HG03432 (cell line): ENCODE measurements around the gene GPLD1.
A peak's percentile ranks its signal among the peaks of the same experiment; 100 is the strongest.
"Not testable (repeated sequence)": the region's sequence is repeated elsewhere in the genome, so short reads cannot be mapped to it uniquely, and the experiment has no call there.

Experiments used
- ATAC-seq: cut with Tn5 transposase; IDR thresholded peaks from one replicate; pipeline ENCODE4 v1.9.1; 2021; ENCODE audit warnings: mild to moderate bottlenecking, moderate library complexity; ENCODE audit not compliant: unreplicated experiment

GPLD1 gene

DNA sequence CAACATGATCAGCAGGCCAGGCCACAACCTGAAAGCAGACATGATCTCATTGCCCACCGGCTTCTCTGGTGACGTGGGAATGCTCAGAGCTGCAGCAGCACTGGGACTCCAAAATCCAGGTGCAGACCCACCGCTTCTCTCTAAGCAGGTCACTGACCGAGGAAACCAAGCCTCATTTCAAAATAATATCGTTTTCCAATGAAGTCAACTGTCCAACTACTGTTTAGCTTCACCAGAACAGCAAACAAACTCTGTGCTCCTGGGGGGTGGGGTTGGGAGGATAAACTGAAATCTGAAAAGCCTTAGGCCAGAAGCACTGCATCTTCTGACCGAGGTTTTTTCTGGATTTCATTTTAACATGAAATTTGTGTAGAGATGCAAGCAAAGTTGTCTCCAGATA lies at the start of gene GPLD1:
GPLD1 (minus strand) TSS at position 109 of the 400 bp plus-strand sequence; CDS start at position 42, 67 bp downstream.
- ATAC-seq: no peak

DNA sequence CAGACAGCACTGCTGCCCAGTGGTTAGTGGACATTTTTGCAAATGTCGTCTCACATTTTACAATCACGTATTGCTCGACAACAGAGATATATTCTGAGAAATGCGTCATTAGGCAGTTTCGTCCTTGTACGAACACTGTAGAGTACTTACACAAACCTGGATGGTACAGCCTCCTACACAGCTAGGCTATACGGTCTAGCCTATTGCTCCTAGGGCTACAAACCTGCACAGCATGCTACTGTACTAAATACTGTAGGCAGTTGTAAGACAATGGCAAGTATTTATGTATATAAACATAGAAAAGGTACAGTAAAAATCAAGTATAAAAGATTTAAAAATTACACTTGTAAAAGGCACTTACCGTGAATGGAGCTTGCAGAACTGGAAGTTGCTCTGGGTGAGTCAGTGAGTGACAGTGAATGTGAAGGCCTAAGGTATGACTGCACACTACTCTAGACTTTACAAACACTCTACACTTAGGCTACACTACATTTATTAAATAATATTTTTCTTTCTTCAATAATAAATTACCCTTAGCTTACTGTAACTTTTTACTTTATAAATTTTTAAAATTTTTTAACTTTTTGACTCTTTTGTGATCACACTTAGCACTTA lies 48.5 kb upstream of the GPLD1 start:
- no peak for ATAC-seq

DNA sequence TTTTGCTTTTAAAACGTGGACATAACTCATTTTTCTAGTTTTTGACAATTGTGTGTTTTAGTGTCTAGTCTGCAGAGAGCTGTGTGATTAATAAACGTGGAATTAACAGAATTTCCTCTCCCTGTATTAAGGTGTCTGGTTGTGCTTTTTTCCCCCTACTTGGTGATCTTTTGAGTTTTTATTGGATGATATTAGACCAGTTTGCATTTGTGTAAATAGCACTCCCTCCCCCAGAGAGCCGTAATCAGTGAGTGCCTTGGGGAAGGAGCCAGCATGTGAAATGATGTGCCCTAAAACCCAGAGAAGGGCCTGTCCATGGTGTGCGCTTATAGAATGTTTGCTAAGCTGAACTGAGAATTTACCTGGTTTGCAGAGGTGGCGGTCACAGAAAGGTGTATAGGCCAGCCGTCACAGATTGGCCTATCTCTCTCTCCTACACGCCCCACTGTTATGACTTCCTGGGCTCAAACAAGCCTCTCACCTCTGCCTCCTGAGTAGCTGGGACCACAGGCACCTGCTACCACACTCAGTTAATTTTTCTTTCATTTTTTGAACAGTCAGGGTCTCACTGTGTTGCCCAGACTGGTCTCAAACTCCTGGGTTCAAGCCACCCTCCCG lies 47.8 kb upstream of the GPLD1 start:
- ATAC-seq: no peak

GRCh38 chr6:24536466-24536865 lies 47.1 kb upstream of the GPLD1 start:
- ATAC-seq: no peak

DNA sequence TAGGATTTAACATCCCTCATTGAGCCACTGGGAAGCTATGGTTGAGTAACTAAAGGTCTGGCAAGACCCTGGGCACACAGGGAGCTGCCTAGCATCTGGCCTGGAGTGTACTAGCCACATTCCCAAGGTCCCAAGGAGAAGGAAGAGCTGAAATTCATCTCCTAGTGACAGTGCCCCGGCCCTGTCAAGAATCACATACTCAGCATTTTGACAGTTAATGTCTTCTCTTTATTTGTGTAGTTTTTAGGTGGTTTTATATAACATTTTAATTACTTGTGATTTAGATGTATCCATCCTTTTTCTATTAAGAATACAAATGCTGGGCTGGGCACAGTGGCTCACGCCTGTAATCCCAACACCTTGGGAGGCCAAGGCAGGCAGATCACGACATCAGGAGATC lies 45.8 kb upstream of the GPLD1 start:
- ATAC-seq: no peak

DNA sequence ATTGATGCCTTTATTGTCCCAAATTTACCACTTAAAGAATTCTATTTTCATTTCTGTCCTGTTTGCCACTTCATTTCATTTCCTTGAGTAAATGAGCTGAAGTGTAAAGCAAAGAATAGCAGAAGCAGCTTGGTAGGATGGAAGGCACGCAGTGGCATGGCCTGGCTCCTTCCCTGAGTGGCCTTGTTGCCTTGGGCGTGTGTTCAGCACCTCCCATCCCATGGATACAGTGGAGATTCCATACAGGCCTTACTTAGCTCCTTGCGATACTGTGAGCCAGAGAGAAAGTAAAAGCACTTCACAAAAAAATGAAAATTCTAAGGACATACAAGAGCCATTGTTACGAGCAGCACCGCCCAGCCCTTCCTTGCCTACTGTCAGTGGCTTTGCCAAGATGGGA lies 45.0 kb upstream of the GPLD1 start:
- ATAC-seq: no peak

GRCh38 chr6:24529985-24530384 lies 40.6 kb upstream of the GPLD1 start:
- ATAC-seq: no peak

DNA sequence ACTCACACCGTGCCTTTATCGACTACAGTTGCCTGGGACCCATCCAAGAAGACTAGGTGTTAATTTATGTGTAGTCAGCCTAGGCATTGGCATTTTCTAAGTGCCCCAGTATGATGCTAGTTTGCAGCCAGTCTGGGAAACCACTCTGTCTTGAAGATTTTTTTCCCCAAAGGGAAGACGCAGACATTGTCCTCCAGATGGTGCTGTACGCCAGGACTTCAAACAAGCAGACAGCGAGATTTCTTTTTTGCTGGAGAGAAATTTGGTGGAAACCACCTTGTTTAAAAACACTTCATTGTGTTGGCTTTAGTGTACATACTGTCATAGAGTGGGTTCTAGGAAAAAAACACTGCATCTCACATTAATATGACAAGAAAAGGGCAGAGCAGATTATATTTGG lies 35.4 kb upstream of the GPLD1 start:
- ATAC-seq: peak; percentile 35

GRCh38 chr6:24524329-24524728 lies 35.0 kb upstream of the GPLD1 start:
- no peak for ATAC-seq

- ATAC-seq: peak; percentile 35
These were observed 33.1 kb upstream of the GPLD1 start for GRCh38 chr6:24522228-24523176.

DNA sequence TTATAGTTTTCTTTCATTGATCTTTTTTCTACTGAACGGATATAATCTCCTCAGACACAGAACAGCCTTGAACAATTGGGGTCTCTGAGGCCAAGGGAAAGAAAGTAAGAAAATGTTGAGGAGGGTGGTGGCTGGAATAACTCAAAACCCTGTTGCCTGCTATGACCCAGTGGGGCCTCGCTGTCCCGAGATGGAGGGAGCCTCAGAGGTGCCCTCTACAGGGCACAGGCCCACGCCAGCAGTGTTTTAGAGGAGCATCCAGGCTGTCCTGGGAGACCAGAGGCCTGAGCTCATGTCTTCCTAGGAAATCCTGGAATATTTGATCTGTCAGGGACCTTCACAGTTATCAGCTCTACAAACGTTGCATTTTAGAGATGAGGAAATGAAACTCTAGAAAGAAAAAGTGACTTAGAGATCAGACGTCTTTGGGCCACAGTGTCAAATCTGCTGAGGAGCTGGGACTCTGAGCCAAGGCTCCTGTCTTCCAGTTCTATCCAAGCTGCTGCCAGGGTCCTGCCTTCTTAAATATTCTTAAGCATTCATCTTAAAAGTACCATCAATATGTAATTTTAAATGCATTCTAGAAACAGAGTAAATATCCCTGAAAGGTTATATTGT lies 31.7 kb upstream of the GPLD1 start:
- ATAC-seq: no peak

DNA sequence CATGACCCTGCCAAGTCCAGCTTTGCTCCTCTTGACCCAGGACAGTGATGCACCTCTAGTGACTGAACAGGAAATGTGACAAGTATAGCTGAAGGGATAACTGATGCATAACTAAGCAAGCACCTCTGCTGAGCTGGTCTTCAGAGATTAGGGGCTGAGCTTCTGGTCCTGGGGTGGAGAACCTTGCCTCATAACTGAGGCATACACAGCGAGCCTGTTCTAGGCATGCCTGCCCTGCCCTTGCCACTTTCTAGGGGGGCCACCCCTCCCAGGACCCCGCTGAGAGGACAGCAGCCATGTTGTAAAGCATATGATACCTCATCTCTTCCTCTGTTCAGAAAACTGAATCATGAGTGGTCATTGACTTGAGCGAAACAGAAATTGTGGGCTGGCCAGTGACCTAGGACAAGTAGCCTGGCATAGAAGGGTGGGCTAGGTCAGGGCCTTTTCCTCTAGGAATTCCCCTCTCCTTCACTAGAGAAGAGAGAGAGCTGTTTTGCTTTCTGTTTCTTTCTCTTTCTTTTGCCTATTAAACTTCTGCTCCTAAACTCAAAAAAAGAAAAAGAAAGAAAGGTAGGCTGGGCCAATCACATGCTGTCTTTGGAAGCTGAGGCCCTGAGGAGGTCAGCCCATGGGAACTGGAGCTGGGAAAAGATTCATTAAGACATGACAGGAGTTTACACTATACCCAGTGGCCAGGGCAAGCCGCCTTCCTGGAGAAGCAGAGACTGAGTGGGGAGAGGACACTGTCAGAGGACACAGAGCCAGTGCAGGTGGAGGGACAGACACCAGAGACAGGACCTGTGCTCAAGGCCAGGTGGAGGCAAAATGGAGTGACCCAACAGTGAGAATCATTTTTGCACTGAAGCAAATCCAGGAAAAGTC lies 28.5 kb upstream of the GPLD1 start:
- ATAC-seq: peak; percentile 84

DNA sequence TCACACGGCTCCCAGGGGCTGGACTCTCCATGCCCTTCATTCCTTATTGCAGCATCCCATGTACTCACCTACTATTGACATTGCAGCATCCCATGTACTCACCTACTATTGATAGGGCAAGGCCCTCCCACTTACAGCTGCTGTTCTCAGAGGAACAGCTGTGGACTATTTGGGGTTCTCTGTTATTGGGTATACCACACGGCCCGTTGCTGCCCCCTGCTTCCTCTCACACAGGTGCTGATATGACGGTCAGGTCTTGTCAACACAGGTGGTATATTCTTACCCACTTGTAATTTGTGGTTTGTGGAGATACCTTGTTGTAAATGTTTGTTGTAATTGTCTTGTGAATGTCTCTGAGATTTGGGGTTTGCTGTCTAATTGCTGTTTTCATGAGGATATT lies 24.2 kb upstream of the GPLD1 start:
- no peak for ATAC-seq

DNA sequence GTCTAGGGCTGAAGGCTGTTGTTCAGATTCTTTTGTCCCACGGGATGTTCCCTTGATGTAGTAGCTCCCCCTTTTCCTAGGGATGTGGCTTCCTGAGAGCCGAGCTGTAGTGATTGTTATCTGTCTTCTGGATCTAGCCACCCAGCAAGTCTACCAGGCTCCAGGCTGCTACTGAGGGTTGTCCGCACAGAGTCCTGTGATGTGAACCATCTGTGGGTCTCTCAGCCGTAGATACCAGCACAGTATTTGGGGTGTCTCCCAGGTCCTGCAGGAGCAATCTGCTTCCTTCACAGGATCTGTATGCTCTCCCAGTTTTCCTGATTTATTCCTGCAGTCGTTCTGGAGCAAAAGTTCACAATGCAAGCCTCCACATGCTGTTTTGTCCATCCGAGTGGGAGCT lies 22.6 kb upstream of the GPLD1 start:
- not testable (repeated sequence) for ATAC-seq

DNA sequence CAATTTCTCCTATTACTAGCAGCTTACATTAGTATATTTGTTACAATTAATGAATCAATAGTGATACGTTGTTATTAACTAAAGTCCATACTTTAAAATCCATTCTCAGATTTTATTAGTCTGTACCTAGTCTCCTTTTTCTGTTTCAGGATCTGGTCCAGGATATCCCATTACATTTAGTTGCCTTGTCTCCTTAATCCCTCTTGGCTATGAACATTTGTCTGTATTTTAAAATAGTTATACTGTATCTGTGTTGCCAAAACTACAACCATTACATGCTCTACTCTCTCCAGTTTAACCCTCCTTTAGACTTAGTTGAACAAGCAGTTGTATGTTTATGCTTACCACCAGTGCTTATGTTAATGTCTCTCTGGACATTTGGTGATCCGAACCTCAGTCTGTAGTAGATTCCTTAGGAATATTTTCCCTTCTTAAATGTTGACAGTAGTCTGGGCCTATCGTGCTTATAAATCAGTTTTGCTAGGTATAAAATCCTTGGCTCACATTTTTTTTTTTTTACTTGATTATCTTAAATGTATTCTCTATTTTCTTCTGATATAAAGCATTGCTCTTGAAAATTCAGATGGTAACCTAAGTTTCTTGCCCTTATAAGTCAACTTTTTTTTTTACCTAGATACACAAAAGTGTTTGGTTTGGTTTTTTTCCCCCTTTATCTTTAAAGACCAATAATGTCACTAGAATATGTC lies 17.6 kb upstream of the GPLD1 start:
- ATAC-seq: no peak

DNA sequence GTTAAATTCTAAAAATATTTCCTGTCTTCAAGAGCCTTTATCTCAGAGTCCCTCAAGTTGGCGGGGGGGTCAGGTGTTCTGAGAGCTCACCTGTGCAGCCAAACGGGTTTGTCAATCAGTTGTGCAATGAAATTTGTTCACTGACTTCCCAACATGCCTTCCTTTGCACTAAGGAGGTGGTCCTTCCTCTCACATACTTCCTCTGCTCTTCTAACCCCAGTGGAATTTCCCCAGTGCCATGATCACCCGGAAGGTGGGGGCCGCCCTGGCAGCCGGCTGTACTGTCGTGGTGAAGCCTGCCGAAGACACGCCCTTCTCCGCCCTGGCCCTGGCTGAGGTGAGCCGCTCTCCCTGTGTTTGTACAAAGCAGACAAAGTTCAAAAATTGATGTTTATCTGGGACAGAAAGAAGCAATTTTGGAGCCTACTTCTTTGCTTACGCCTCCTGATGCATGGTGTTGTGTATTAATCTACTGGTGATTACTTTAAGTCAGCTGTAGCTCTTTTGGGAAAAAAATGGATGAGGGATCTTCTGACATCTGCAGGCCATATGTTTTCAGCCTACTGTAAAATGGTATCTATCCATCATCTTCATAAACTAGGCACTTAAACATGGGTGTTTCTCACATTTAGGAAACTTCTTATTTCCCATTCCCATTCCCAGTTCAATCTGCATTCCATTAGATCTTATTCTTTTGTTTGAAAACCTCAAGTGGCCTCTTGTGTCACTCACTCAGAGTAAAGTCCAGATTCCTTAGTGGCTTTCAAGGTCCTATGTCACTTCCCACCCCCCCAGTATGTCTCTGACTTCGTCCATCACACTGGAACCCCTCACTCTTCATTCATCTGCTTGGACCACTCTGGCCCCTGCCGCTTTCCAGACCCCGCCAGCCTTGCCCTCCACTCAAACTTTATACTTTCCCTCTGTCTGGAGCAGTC lies 15.5 kb upstream of the GPLD1 start:
- no peak for ATAC-seq

GRCh38 chr6:24504287-24504648 lies 14.9 kb upstream of the GPLD1 start:
- no peak for ATAC-seq

- ATAC-seq: no peak
These were observed 12.5 kb upstream of the GPLD1 start for GRCh38 chr6:24501914-24502313.

- no peak for ATAC-seq
These were observed 12.0 kb upstream of the GPLD1 start for GRCh38 chr6:24501374-24501773.
